GM12878 (cell line): Measurements from ENCODE around the gene DUSP14. TPM values are rescaled to one million over a fixed set of nuclear protein-coding genes. Genes with fewer than 3 reads are reported as not detected.

ENCODE experiments used
- ATAC-seq: fragments of 200-7000 bp; cut with Tn5 transposase; 3 replicates; pipeline ENCODE4 v1.9.1; 2020; ENCODE audit warnings: mild to moderate bottlenecking, moderate library complexity
- BruUV-seq: library from RNA; stranded (reverse); fragments of 400-500 nt; replicated peaks from 2 replicates; lab custom pipeline; 2021; lab: Mats Ljungman, UMichigan
- CTCF ChIA-PET: fragments of 300-600 bp; sonication (Branson Sonifier 250); formaldehyde crosslinking; extraction: SDS; loops from one replicate; lab custom pipeline; 2021; ENCODE audit warnings: inconsistent platforms; lab: Yijun Ruan, JAX
- POLR2A ChIA-PET: fragments of 350-600 bp; formaldehyde crosslinking; extraction: SDS; loops from one replicate; lab custom pipeline; 2021; ENCODE audit warnings: inconsistent platforms; lab: Charles Lee
- RAD21 ChIA-PET: fragments of 300-600 bp; sonication (Branson Sonifier 250); formaldehyde crosslinking; loops from one replicate; lab custom pipeline; 2023; ENCODE audit warnings: antibody characterized with exemption; ENCODE audit not compliant: unreplicated experiment; lab: Charles Lee
- SMC1A ChIA-PET: fragments of 300-600 bp; sonication (Branson Sonifier 250); formaldehyde crosslinking; loops from one replicate; lab custom pipeline; 2023; ENCODE audit not compliant: unreplicated experiment, uncharacterized antibody; lab: Charles Lee
- DNase-seq: peaks from one replicate; pipeline ENCODE4 v3.0.0-alpha.2; 2011; ENCODE audit warnings: low read depth, low spot score
- FAIRE-seq: peaks from 3 replicates; lab custom pipeline; 2011; peaks lifted over from hg19 to GRCh38; lab: Jason Lieb, UNC
- H2AFZ ChIP-seq: 2 replicates; pipeline ENCODE4 v1.6.0; 2011; ENCODE audit warnings: low read depth, low read length, control low read depth; ENCODE audit not compliant: control insufficient read depth
- H3K27ac ChIP-seq: 2 replicates; pipeline ENCODE4 v1.5.1; 2011; ENCODE audit warnings: control low read depth; ENCODE audit not compliant: control insufficient read depth, insufficient read depth
- H3K27me3 ChIP-seq, 2 experiments: replicated peaks in 1 of 2; 2 replicates each; pipeline versions ENCODE4 v1.6.0 to v1.6.1; 2011; ENCODE audit warnings: low read length in 1 of 2; ENCODE audit not compliant: control insufficient read depth in 2 of 2, insufficient read depth in 2 of 2
- H3K36me3 ChIP-seq, 2 experiments: 2 replicates each; pipeline ENCODE4 v1.5.1; 2011; ENCODE audit warnings: low read length in 1 of 2; ENCODE audit not compliant: control insufficient read depth in 2 of 2, insufficient read depth in 2 of 2
- H3K4me1 ChIP-seq: 2 replicates; pipeline ENCODE4 v1.6.1; 2011; ENCODE audit warnings: mild to moderate bottlenecking, low read length, moderate library complexity, mixed read lengths; ENCODE audit not compliant: control insufficient read depth, insufficient read depth
- H3K4me2 ChIP-seq: 2 replicates; pipeline ENCODE4 v1.6.0; 2011; ENCODE audit warnings: control low read depth; ENCODE audit not compliant: control insufficient read depth, insufficient read depth
- H3K4me3 ChIP-seq: fragments of 200-600 bp; sonication (generic); 2 replicates; pipeline ENCODE4 v1.5.1; 2016
- H3K79me2 ChIP-seq: 2 replicates; pipeline ENCODE4 v1.6.0; 2011; ENCODE audit warnings: low read length; ENCODE audit not compliant: control insufficient read depth, insufficient read depth
- H3K9ac ChIP-seq: 2 replicates; pipeline ENCODE4 v1.8.0; 2011; ENCODE audit warnings: low read length, control low read depth, mixed read lengths; ENCODE audit not compliant: control insufficient read depth, insufficient read depth
- H3K9me3 ChIP-seq: replicated peaks from 3 replicates; pipeline ENCODE4 v1.5.1; 2011; ENCODE audit warnings: mild to moderate bottlenecking, low read length; ENCODE audit not compliant: control insufficient read depth, insufficient read depth
- H4K20me1 ChIP-seq: 2 replicates; pipeline ENCODE4 v1.6.0; 2011; ENCODE audit not compliant: control insufficient read depth, insufficient read depth
- CEBPB ChIP-seq, 2 experiments: fragments of 150-350 bp in 1 of 2; IDR thresholded peaks; 2 replicates each; pipeline ENCODE4 v1.6.1; 2012 to 2014; ENCODE audit warnings: low read depth in 2 of 2, low read length in 2 of 2, borderline replicate concordance in 1 of 2, inconsistent platforms in 1 of 2
- CHD1 ChIP-seq: IDR thresholded peaks from 2 replicates; pipeline ENCODE4 v1.6.1; 2012; ENCODE audit warnings: low read depth, low read length, improper control_type of control experiment
- MXI1 ChIP-seq: fragments of 150-350 bp; IDR thresholded peaks from 2 replicates; pipeline ENCODE4 v1.6.1; 2011; ENCODE audit warnings: low read depth, mild to moderate bottlenecking, inconsistent platforms, low read length, improper control_type of control experiment
- PBX3 ChIP-seq: IDR thresholded peaks from 2 replicates; pipeline ENCODE4 v1.6.1; 2011; ENCODE audit warnings: mild to moderate bottlenecking, low read depth, low read length, moderate library complexity; ENCODE audit not compliant: insufficient replicate concordance
- POLR2AphosphoS2 ChIP-seq: IDR thresholded peaks from 2 replicates; pipeline ENCODE4 v1.6.1; 2011; ENCODE audit warnings: low read depth, mild to moderate bottlenecking, low read length, improper control_type of control experiment, moderate library complexity
- PRDM15 ChIP-seq: fragments of 450-650 bp; formaldehyde crosslinking; IDR thresholded peaks from 2 replicates; pipeline ENCODE4 v1.4.0; 2020; ENCODE audit warnings: mild to moderate bottlenecking, moderate library complexity
- RB1 ChIP-seq: fragments of 450-650 bp; formaldehyde crosslinking; IDR thresholded peaks from 2 replicates; pipeline ENCODE4 v1.6.1; 2017; ENCODE audit warnings: mild to moderate bottlenecking, borderline replicate concordance
- SP1 ChIP-seq: IDR thresholded peaks from one replicate; pipeline ENCODE4 v1.6.1; 2011; ENCODE audit warnings: low read depth, low read length
- SREBF2 ChIP-seq: IDR thresholded peaks from 2 replicates; pipeline ENCODE4 v1.6.1; 2012; ENCODE audit warnings: mild to moderate bottlenecking, low read length
- TBL1XR1 ChIP-seq: IDR thresholded peaks from 2 replicates; pipeline ENCODE4 v1.6.1; 2012; ENCODE audit warnings: low read depth, low read length, improper control_type of control experiment
- WRNIP1 ChIP-seq: IDR thresholded peaks from 2 replicates; pipeline ENCODE4 v1.6.1; 2011; ENCODE audit warnings: low read depth, low read length, improper control_type of control experiment, borderline replicate concordance
- WGBS: methylation state at CpG from one replicate; pipeline ENCODE4 v1.1.6; 2016; ENCODE audit warnings: low lambda C conversion rate; ENCODE audit not compliant: insufficient replicate concordance, insufficient coverage; ENCODE audit errors: missing lambda C conversion rate; 5-methylcytosine and 5-hydroxymethylcytosine counted together
- in situ Hi-C: fragments of 300-500 bp; cut with MboI; formaldehyde crosslinking; loops from 9 replicates; pipeline ENCODE4 v1.14.3; 2018; ENCODE audit warnings: mixed read lengths
- intact Hi-C: fragments of 100-400 bp; cut with micrococcal nuclease; formaldehyde crosslinking; loops from one replicate; pipeline ENCODE4 v1.14.2; 2022; ENCODE audit not compliant: unreplicated experiment
- polyA plus RNA-seq, 11 experiments: library from polyadenylated mRNA; depleted of rRNA in 4 of 11; unstranded in 6 of 11; stranded (reverse) in 5 of 11; fragments of >200 nt; fragmentation: Nextera tagmentation in 4 of 11; fragmentation: Illumina TruSeq in 1 of 11; extraction: Ambion mirVana in 4 of 11; extraction: Trizol in 1 of 11; gene quantifications; 1 replicate in 1 of 11; 2 replicates in 10 of 11; pipeline versions ENCODE4 v1.2.1 to v1.2.3, GENCODE V29; 2011 to 2016; ENCODE audit warnings: inconsistent platforms in 2 of 11, missing spikeins in 2 of 11, low read depth in 1 of 11
- total RNA-seq, 4 experiments: library from RNA; depleted of rRNA in 3 of 4; stranded (reverse); fragments of >200 nt in 3 of 4; fragmentation: Illumina TruSeq in 1 of 4; extraction: Trizol in 1 of 4; gene quantifications; 2 replicates each; pipeline versions ENCODE4 v1.2.1 to v1.2.3, GENCODE V29; 2013 to 2021

The DUSP14 gene
- total and polyA plus RNA-seq, 10 of the 15 experiments (the other 5 are each of a cell fraction or from before 2014, with no cell fraction given): 14.5 to 36.5 (median 24.4) TPM

- in situ Hi-C loops (loop anchor here (25.0 kb wide), 1 partner anchor 868 kb away; no protein-coding TSS in a partner anchor), intact Hi-C loops (no loop called here)
- WGBS: 80% methylated on average over 5 of the region's 5 CpGs
- Histone ChIP-seq H3K9me3 (no peaks in the 10 kb centered on the region), H4K20me1 (no peaks in the 10 kb centered on the region), H2AFZ (no peak overlapping the region), H3K27me3 (no peaks in the 10 kb centered on the region), H3K9ac (no peak overlapping the region), H3K27ac (no peak overlapping the region), H3K79me2 (no peaks in the 10 kb centered on the region), H3K36me3 (peaks cover 9 to 29% of the 10 kb centered on the region in 2 experiments), H3K4me1 (no peaks in the 10 kb centered on the region), H3K4me3 (no peak overlapping the region), H3K4me2 (no peak overlapping the region)
- ATAC-seq (no peak), DNase-seq (no peak), FAIRE-seq (no peak)
- BruUV-seq: no TSS peak
- ChIA-PET SMC1A (interaction anchor here (1.1 kb wide), 1 partner anchor 303 kb away, joined by 3 read pairs; no protein-coding TSS in a partner anchor), RAD21 (no interaction called here), POLR2A (interaction anchor here (1.0 kb wide), 1 partner anchor 99 kb away, joined by 3 read pairs; no protein-coding TSS in a partner anchor), CTCF (interaction anchor here (0.8 to 1.8 kb wide), 3 partner anchors 12 to 146 kb away, joined by 3 to 5 read pairs (median 3); no protein-coding TSS in a partner anchor)
- TF ChIP-seq SP1: no peak
- no peak for TF ChIP-seq CEBPB (IDR thresholded peaks at IDR 0.05; ENCODE audit: borderline replicate concordance in 1 of 2, low read depth in 2 of 2, low read length in 2 of 2)
- no peak for TF ChIP-seq SREBF2
- TF ChIP-seq POLR2AphosphoS2: no peak
- no peak for TF ChIP-seq CHD1
- TF ChIP-seq TBL1XR1: no peak
Observed at GRCh38 chr17:37519251-37519985, 29.7 kb downstream of the DUSP14 start.

GRCh38 chr17:37520174-37520573 lies 30.5 kb downstream of the DUSP14 start:
- no peaks in the 10 kb centered on the region for H3K79me2 ChIP-seq
- no peaks in the 10 kb centered on the region for H3K27me3 ChIP-seq
- no peak overlapping the region for H3K4me3 ChIP-seq
- ChIA-PET CTCF (interaction anchor here (0.8 to 1.8 kb wide), 2 partner anchors 13 to 147 kb away, joined by 3 to 5 read pairs; no protein-coding TSS in a partner anchor), POLR2A (no interaction called here), RAD21 (no interaction called here), SMC1A (no interaction called here)
- TF ChIP-seq RB1 (no peak), MXI1 (no peak), PRDM15 (CRISPR knock-in tag) (no peak), WRNIP1 (no peak), PBX3 (no peak)
- H2AFZ ChIP-seq: no peak overlapping the region
- H4K20me1 ChIP-seq: no peaks in the 10 kb centered on the region
- H3K27ac ChIP-seq: no peak overlapping the region
- intact Hi-C loops (loop anchor here (10.0 kb wide), 1 partner anchor 185 kb away; no protein-coding TSS in a partner anchor), in situ Hi-C loops (loop anchor here (5.0 to 25.0 kb wide), 2 partner anchors 272 to 867 kb away; no protein-coding TSS in a partner anchor)
- H3K9me3 ChIP-seq: no peaks in the 10 kb centered on the region
- DNase-seq (no peak), ATAC-seq (no peak), FAIRE-seq (no peak)
- no peaks in the 10 kb centered on the region for H3K4me1 ChIP-seq
- no TSS peak for BruUV-seq
- no peak overlapping the region for H3K4me2 ChIP-seq
- H3K9ac ChIP-seq: no peak overlapping the region
- WGBS: 88% methylated on average over 8 of the region's 8 CpGs
- peaks cover 9 to 27% of the 10 kb centered on the region in 2 experiments for H3K36me3 ChIP-seq
